ENCODE measurements around the gene MAPK10.
"Not testable (repeated sequence)": the region's sequence is repeated elsewhere in the genome, so short reads cannot be mapped to it uniquely, and the experiment has no call there.

The MAPK10 gene

DNA sequence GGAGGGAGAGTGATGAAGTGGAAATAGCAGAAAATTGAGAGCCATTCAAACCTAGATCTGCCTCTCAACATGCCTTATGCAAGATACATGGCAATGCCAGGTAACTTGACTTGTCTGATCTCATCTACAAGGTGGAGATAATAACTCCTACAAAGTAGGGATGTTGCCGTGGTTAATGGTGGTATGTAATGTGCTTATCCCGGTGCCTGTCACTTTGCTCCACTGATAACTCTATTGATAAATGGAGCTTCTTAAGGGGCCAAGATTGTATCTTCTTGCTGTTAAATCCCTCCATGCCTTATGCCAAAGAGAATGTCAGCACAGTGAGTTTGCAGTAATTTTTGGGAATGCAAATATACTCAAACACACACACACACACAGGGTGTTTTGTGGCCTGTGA is 355.8 kb downstream of the MAPK10 start:
- H3K27ac ChIP-seq (ENCODE audit: low read depth, low read length), result no peak overlapping the region
- H3K4me3 ChIP-seq (ENCODE audit: low read length), result no peak overlapping the region
- no peaks in the 10 kb centered on the region for H3K4me1 ChIP-seq (ENCODE audit: control insufficient read depth, insufficient read depth, low read length)
- no peak overlapping the region for H3K9ac ChIP-seq (ENCODE audit: low read length)
- H3K36me3 ChIP-seq (ENCODE audit: control insufficient read depth, insufficient read depth, low read length), result no peaks in the 10 kb centered on the region
- H3K27me3 ChIP-seq (ENCODE audit: control insufficient read depth, insufficient read depth, low read length), result no peaks in the 10 kb centered on the region

DNA sequence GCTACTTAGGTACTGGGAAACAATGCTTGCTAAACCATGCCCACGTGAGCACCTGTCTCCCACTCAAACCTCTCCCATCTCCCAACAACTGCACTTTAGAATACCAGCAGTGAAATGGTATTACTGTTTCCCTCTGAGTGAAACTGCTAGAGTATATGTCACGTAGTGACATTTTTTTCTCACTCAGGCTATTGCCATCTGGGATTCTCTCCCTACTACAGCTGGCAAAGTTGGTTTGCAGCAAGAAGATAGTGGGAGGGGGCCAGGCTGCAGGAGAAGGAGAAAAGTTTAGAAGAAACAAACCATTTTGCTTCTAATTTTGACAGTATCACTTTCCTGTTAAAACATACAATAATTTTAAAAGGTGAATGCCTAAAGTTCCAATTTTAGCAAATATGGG is 358.3 kb downstream of the MAPK10 start:
- Histone ChIP-seq H3K36me3 (ENCODE audit: control insufficient read depth, insufficient read depth, low read length) (no peaks in the 10 kb centered on the region), H3K27me3 (ENCODE audit: control insufficient read depth, insufficient read depth, low read length) (no peaks in the 10 kb centered on the region), H3K4me3 (ENCODE audit: low read length) (no peak overlapping the region), H3K4me1 (ENCODE audit: control insufficient read depth, insufficient read depth, low read length) (no peaks in the 10 kb centered on the region), H3K9ac (ENCODE audit: low read length) (no peak overlapping the region), H3K27ac (ENCODE audit: low read depth, low read length) (no peak overlapping the region)

DNA sequence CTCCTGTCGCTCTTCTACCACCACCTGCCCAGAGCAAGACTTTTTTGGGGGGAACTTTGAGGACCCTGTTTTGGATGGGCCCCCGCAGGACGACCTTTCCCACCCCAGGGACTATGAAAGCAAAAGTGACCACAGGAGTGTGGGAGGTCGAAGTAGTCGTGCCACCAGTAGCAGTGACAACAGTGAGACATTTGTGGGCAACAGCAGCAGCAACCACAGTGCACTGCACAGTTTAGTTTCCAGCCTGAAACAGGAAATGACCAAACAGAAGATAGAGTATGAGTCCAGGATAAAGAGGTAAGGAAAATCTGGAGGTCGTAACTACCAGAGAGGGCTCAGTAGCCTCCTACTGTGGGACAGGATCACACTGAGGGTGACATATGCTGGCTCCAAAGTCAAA is 364.5 kb downstream of the MAPK10 start:
- Histone ChIP-seq H3K4me1 (ENCODE audit: control insufficient read depth, insufficient read depth, low read length) (no peaks in the 10 kb centered on the region), H3K36me3 (ENCODE audit: control insufficient read depth, insufficient read depth, low read length) (peaks cover 8% of the 10 kb centered on the region), H3K27me3 (ENCODE audit: control insufficient read depth, insufficient read depth, low read length) (no peaks in the 10 kb centered on the region), H3K27ac (ENCODE audit: low read depth, low read length) (no peak overlapping the region), H3K9ac (ENCODE audit: low read length) (no peak overlapping the region), H3K4me3 (ENCODE audit: low read length) (no peak overlapping the region)

DNA sequence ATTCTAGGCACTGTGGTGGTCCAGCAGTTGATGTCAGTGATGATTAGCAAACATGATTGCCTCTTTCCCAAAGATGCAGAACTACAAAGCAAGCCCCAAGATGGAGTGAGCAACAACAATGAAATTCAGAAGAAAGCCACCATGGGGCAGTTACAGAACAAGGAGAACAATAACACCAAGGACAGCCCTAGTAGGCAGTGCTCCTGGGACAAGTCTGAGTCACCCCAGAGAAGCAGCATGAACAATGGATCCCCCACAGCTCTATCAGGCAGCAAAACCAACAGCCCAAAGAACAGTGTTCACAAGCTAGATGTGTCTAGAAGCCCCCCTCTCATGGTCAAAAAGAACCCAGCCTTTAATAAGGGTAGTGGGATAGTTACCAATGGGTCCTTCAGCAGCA is 365.3 kb downstream of the MAPK10 start:
- Histone ChIP-seq H3K4me1 (ENCODE audit: control insufficient read depth, insufficient read depth, low read length) (no peaks in the 10 kb centered on the region), H3K36me3 (ENCODE audit: control insufficient read depth, insufficient read depth, low read length) (peaks cover 8% of the 10 kb centered on the region), H3K27ac (ENCODE audit: low read depth, low read length) (no peak overlapping the region), H3K27me3 (ENCODE audit: control insufficient read depth, insufficient read depth, low read length) (no peaks in the 10 kb centered on the region), H3K9ac (ENCODE audit: low read length) (no peak overlapping the region), H3K4me3 (ENCODE audit: low read length) (no peak overlapping the region)

DNA sequence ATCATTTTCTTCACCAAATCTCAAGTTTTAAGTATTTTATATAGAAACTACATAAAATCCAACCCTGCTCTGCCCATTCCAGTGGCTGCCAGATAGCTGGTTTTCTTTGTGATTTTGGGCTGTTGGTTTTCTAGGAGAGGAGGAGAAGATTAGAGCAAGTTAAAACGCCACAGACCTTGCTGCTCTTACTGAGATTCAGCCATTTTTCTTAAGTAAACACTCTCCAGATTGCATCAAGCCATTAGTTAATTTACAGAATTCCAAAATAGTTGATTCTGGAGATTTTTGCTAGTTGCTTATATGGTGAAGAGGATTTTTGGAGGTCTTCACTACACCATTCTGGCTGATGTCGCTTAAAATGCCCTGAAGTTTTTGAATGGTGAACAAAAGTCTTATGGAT is 366.2 kb downstream of the MAPK10 start:
- no peaks in the 10 kb centered on the region for H3K4me1 ChIP-seq (ENCODE audit: control insufficient read depth, insufficient read depth, low read length)
- no peak overlapping the region for H3K9ac ChIP-seq (ENCODE audit: low read length)
- H3K36me3 ChIP-seq (ENCODE audit: control insufficient read depth, insufficient read depth, low read length), result peaks cover 8% of the 10 kb centered on the region
- no peak overlapping the region for H3K27ac ChIP-seq (ENCODE audit: low read depth, low read length)
- no peak overlapping the region for H3K4me3 ChIP-seq (ENCODE audit: low read length)
- no peaks in the 10 kb centered on the region for H3K27me3 ChIP-seq (ENCODE audit: control insufficient read depth, insufficient read depth, low read length)

DNA sequence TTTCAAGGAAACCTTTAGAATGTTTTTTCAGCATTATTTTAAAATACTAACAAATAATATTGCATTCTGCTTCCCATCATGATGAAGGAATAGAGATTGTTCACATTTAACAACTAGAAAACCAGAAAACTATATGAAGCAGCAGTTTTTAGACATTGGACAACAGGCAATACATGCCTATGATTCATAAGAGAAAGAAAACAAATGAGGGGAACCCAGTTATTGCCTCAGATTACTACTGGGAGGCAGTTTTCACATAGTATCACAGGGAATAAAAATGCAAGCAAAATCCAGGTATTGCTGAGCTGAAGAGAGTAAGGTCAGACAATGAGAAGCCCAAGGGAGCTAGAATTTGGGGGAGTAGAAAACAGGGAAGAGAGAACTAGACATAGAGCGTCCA is 373.6 kb downstream of the MAPK10 start:
- H3K27me3 ChIP-seq (ENCODE audit: control insufficient read depth, insufficient read depth, low read length), result no peaks in the 10 kb centered on the region
- H3K4me3 ChIP-seq (ENCODE audit: low read length), result no peak overlapping the region
- H3K9ac ChIP-seq (ENCODE audit: low read length), result no peak overlapping the region
- no peak overlapping the region for H3K27ac ChIP-seq (ENCODE audit: low read depth, low read length)
- no peaks in the 10 kb centered on the region for H3K36me3 ChIP-seq (ENCODE audit: control insufficient read depth, insufficient read depth, low read length)
- H3K4me1 ChIP-seq (ENCODE audit: control insufficient read depth, insufficient read depth, low read length), result no peaks in the 10 kb centered on the region

DNA sequence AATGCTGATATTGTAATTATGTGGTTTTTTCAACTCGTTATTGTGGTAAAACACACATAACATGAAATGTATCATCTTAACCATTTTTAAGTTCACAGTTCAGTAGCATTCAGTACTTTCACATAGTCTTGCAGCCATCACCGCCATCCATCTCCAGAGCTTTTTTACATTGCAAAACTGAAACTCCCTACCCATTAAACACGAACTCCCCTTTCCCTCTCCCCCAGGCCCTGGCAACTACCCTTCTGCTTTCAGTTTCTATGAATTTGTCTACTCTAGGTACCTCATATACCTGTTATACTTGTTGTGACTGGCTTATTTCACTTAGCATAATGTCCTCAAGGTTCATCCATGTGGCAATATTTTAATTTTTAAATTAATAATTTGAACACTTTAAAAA is 380.6 kb downstream of the MAPK10 start:
- H3K4me1 ChIP-seq (ENCODE audit: control insufficient read depth, insufficient read depth, low read length), result no peaks in the 10 kb centered on the region
- no peaks in the 10 kb centered on the region for H3K36me3 ChIP-seq (ENCODE audit: control insufficient read depth, insufficient read depth, low read length)
- no peak overlapping the region for H3K4me3 ChIP-seq (ENCODE audit: low read length)
- no peak overlapping the region for H3K9ac ChIP-seq (ENCODE audit: low read length)
- no peak overlapping the region for H3K27ac ChIP-seq (ENCODE audit: low read depth, low read length)
- H3K27me3 ChIP-seq (ENCODE audit: control insufficient read depth, insufficient read depth, low read length), result no peaks in the 10 kb centered on the region

DNA sequence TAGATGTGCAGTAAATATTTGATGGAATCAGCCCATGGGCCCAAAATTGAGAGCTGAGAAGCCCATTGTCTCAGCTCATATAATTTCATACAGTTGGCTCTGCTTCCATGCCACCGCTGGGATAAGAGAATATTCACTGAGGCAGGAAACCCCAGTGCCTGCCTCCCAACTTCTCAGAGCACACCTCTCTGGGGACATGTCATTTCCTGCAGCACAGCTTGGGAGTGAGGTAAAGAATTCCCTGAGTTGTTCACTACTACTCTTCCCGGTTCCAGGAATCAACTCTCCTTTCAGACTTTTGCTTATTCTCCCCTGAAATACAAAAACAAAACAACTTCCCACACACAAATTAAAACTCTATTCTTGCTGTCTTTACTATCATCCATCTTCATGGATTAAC is 389.3 kb downstream of the MAPK10 start:
- H3K27me3 ChIP-seq (ENCODE audit: control insufficient read depth, insufficient read depth, low read length), result no peaks in the 10 kb centered on the region
- no peak overlapping the region for H3K9ac ChIP-seq (ENCODE audit: low read length)
- H3K36me3 ChIP-seq (ENCODE audit: control insufficient read depth, insufficient read depth, low read length), result no peaks in the 10 kb centered on the region
- no peak overlapping the region for H3K27ac ChIP-seq (ENCODE audit: low read depth, low read length)
- peaks cover 5% of the 10 kb centered on the region for H3K4me1 ChIP-seq (ENCODE audit: control insufficient read depth, insufficient read depth, low read length)
- H3K4me3 ChIP-seq (ENCODE audit: low read length), result no peak overlapping the region

DNA sequence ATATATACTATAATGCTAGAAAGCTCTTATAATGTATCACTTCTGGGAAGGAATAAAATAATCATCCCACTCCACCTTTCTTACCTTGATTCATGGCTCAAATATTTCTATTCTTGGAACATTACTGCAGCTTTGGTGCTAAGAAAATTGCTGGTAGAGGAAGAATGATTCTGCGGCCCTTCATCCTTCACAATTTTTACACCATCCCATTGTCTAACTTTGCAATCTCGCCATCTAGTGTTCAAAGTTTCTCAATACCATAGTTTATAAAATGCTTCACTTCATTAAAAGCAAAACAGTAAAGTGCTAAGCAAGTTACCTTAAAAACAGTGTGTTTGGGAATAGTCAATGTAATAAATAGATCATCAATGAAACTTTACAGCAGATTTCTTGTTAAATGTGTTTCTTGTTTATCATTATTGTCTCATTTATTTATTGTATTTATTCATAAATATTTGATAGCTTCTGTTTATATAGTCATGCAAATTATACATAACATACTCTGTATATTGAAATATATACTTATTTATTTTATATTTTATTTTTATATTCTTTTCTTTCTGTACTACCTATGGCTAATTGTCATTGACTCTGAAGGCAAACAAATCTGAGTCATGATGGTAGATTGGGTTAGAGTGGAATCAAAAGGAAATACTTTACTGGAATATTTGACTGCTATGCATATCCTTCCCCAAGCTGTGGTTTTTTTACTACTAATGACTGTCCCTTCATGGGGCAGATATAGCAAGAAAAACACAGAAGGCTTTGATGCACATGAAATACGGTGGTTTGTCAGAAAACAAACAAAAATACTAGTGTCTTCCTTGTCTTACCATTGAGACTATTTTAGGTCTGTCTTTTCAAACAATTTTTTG is 390.7 kb downstream of the MAPK10 start:
- Histone ChIP-seq H3K36me3 (ENCODE audit: control insufficient read depth, insufficient read depth, low read length) (no peaks in the 10 kb centered on the region), H3K27ac (ENCODE audit: low read depth, low read length) (no peak overlapping the region), H3K9ac (ENCODE audit: low read length) (no peak overlapping the region), H3K27me3 (ENCODE audit: control insufficient read depth, insufficient read depth, low read length) (no peaks in the 10 kb centered on the region), H3K4me1 (ENCODE audit: control insufficient read depth, insufficient read depth, low read length) (peaks cover 5% of the 10 kb centered on the region), H3K4me3 (ENCODE audit: low read length) (no peak overlapping the region)

DNA sequence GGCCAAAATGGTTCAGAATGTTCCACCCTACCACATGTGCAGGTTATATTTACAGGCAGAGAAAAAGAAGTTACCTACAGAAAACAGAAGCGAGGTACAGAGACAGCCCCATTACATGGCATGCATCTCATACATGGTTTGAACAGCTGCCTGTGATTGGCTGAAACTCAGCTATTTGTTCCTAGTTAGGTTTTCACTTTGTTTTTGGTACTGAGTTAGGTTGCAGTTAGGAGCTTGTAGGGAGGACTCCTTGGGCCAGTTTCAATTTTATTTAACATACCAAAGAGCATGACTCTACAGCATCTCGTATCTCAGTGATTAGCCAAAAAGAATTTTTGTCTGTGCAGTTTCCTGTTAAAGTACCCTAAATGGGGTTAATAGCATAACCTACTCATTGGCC is 392.0 kb downstream of the MAPK10 start:
- no peak overlapping the region for H3K9ac ChIP-seq (ENCODE audit: low read length)
- no peak overlapping the region for H3K27ac ChIP-seq (ENCODE audit: low read depth, low read length)

DNA sequence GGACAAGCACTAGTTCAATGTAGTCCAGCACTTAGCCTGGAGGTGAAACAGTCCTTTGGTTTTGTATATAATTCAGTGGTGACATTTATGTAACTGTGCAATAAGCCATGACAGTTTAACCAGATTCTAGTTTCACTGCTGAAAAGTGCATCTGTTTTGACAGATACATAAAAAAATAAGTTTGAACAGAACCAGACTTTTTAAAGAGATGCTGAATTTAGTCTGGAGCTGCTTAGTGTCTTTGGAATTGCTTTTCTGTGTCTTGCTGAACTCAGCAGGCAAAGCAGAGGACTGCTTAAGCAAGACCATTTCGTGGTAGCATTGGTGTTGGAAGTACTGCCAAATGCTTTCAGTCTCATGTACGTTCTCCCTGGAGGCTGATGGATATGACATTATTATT is 393.5 kb downstream of the MAPK10 start:
- Histone ChIP-seq H3K4me1 (ENCODE audit: control insufficient read depth, insufficient read depth, low read length) (peaks cover 5% of the 10 kb centered on the region), H3K9ac (ENCODE audit: low read length) (no peak overlapping the region), H3K27me3 (ENCODE audit: control insufficient read depth, insufficient read depth, low read length) (no peaks in the 10 kb centered on the region), H3K36me3 (ENCODE audit: control insufficient read depth, insufficient read depth, low read length) (no peaks in the 10 kb centered on the region), H3K4me3 (ENCODE audit: low read length) (no peak overlapping the region), H3K27ac (ENCODE audit: low read depth, low read length) (no peak overlapping the region)

More for the DNA sequence above, 392.0 kb downstream of the MAPK10 start:
- Histone ChIP-seq H3K36me3 (ENCODE audit: control insufficient read depth, insufficient read depth, low read length) (no peaks in the 10 kb centered on the region), H3K4me1 (ENCODE audit: control insufficient read depth, insufficient read depth, low read length) (peaks cover 5% of the 10 kb centered on the region), H3K27me3 (ENCODE audit: control insufficient read depth, insufficient read depth, low read length) (no peaks in the 10 kb centered on the region), H3K4me3 (ENCODE audit: low read length) (no peak overlapping the region)

DNA sequence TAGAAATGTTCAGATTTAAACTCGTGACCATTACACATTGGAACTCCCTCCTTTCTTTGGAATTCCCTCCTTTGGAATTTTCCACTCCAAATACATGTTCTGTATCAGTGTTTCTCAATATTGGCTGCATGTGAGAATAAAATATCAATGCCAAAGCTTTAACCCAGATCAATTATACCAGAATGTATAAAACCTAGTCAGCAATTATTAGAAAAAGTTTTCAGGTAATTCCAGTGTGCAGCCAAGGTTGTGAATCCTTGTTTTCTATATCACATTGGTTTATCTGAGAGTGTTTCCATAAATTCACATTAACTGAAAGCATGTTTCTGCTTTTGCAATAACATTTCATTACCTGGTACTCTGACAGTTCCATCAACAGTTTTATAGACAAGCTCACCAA is 394.3 kb downstream of the MAPK10 start:
- H3K27me3 ChIP-seq (ENCODE audit: control insufficient read depth, insufficient read depth, low read length), result no peaks in the 10 kb centered on the region
- H3K27ac ChIP-seq (ENCODE audit: low read depth, low read length), result no peak overlapping the region
- H3K4me1 ChIP-seq (ENCODE audit: control insufficient read depth, insufficient read depth, low read length), result peaks cover 5% of the 10 kb centered on the region
- H3K36me3 ChIP-seq (ENCODE audit: control insufficient read depth, insufficient read depth, low read length), result no peaks in the 10 kb centered on the region
- no peak overlapping the region for H3K9ac ChIP-seq (ENCODE audit: low read length)
- no peak overlapping the region for H3K4me3 ChIP-seq (ENCODE audit: low read length)

DNA sequence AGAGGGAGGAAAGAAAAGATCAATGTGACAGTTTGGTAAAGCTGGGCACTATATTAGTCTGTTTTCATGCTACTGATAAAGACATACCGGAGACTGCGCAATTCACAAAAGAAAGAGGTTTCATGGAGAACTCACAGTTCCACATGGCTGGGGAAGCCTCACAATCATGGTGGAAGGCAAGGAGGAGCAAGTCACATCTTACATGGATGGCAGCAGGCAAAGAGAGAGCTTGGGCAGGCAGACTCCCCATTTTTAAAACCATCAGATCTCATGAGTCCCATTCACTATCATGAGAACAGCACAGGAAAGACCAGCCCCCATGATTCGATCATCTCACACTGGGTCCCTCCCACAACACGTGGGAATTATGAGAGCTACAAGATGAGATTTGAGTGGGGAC is 394.8 kb downstream of the MAPK10 start:
- H3K4me3 ChIP-seq (ENCODE audit: low read length); H3K4me1 ChIP-seq (ENCODE audit: control insufficient read depth, insufficient read depth, low read length); H3K27me3 ChIP-seq (ENCODE audit: control insufficient read depth, insufficient read depth, low read length): not testable (repeated sequence)

More for the DNA sequence above, 394.8 kb downstream of the MAPK10 start:
- not testable (repeated sequence) for H3K9ac ChIP-seq (ENCODE audit: low read length); H3K36me3 ChIP-seq (ENCODE audit: control insufficient read depth, insufficient read depth, low read length); H3K27ac ChIP-seq (ENCODE audit: low read depth, low read length)
